HepG2 (cell line): ENCODE measurements around the gene HILPDA. TPM values are rescaled to one million over a fixed set of nuclear protein-coding genes. Genes with fewer than 3 reads are reported as not detected.
A peak's percentile ranks its signal among the peaks of the same experiment; 100 is the strongest.

Experiments
- CSRNP1 ChIP-seq: sonication (generic); formaldehyde crosslinking; IDR thresholded peaks from 2 replicates; pipeline ENCODE4 v1.8.1; 2023; ENCODE audit warnings: mild to moderate bottlenecking, missing genetic modification reagents
- DBP ChIP-seq: sonication (generic); formaldehyde crosslinking; IDR thresholded peaks from 2 replicates; pipeline ENCODE4 v1.4.0; 2020; ENCODE audit warnings: missing genetic modification reagents; ENCODE audit errors: not compliant biosample characterization
- DRAP1 ChIP-seq: IDR thresholded peaks from 2 replicates; pipeline ENCODE4 v1.6.1; 2016; ENCODE audit warnings: missing genetic modification reagents, missing compliant biosample characterization
- ETV5 ChIP-seq: IDR thresholded peaks from 2 replicates; pipeline ENCODE4 v1.6.1; 2018; ENCODE audit warnings: missing biosample characterization, missing genetic modification reagents, inconsistent platforms, borderline replicate concordance
- FOXA3 ChIP-seq: IDR thresholded peaks from 2 replicates; pipeline ENCODE4 v1.6.1; 2016; ENCODE audit warnings: missing genetic modification reagents, missing compliant biosample characterization
- GABPB1 ChIP-seq: IDR thresholded peaks from 2 replicates; pipeline ENCODE4 v1.6.1; 2016; ENCODE audit warnings: mild to moderate bottlenecking, missing genetic modification reagents, moderate library complexity, missing compliant biosample characterization
- HNRNPL ChIP-seq: fragments of 200-400 bp; formaldehyde crosslinking; IDR thresholded peaks from 2 replicates; pipeline ENCODE4 v1.6.1; 2017; ENCODE audit warnings: mild to moderate bottlenecking, low read depth, low read length
- IRF2 ChIP-seq: IDR thresholded peaks from 2 replicates; pipeline ENCODE4 v1.6.1; 2018; ENCODE audit warnings: missing genetic modification reagents, missing compliant biosample characterization
- TGIF2 ChIP-seq: IDR thresholded peaks from 2 replicates; pipeline ENCODE4 v1.6.1; 2016; ENCODE audit warnings: control low read depth, missing compliant biosample characterization
- ZKSCAN8 ChIP-seq: IDR thresholded peaks from 2 replicates; pipeline ENCODE4 v1.6.1; 2016; ENCODE audit warnings: borderline replicate concordance, missing genetic modification reagents, missing compliant biosample characterization
- ZNF766 ChIP-seq: sonication (generic); formaldehyde crosslinking; IDR thresholded peaks from 2 replicates; pipeline ENCODE4 v1.5.0; 2020; ENCODE audit warnings: missing genetic modification reagents, borderline replicate concordance
- ZNF891 ChIP-seq: sonication (generic); formaldehyde crosslinking; IDR thresholded peaks from 2 replicates; pipeline ENCODE4 v1.5.0; 2020; ENCODE audit warnings: mild to moderate bottlenecking, missing genetic modification reagents
- polyA plus RNA-seq, 8 experiments: library from polyadenylated mRNA; depleted of rRNA in 3 of 8; stranded (reverse) in 7 of 8; unstranded in 1 of 8; fragments of >200 nt; fragmentation: Illumina TruSeq in 4 of 8; extraction: Trizol in 4 of 8; gene quantifications; 2 replicates each; pipeline versions ENCODE4 v1.2.1 to v1.2.3, GENCODE V29; 2011 to 2016; ENCODE audit warnings: low read depth in 4 of 8, missing spikeins in 1 of 8, mixed read lengths in 1 of 8; ENCODE audit not compliant: insufficient read depth in 1 of 8
- total RNA-seq, 5 experiments: library from RNA; depleted of rRNA; stranded (reverse); fragments of >200 nt; fragmentation: Illumina TruSeq; extraction: Trizol; gene quantifications; 2 replicates each; pipeline ENCODE4 v1.2.3, GENCODE V29; 2016; ENCODE audit warnings: low read depth in 1 of 5
- TF ChIP-seq, protein P1 (sequence below): IDR thresholded peaks from 2 replicates; pipeline ENCODE4 v1.6.1; 2016; ENCODE audit warnings: mild to moderate bottlenecking, missing biosample characterization, missing genetic modification reagents
- TF ChIP-seq, protein P2 (sequence below), 2 experiments: fragments of 450-650 bp in 1 of 2; sonication (generic) in 1 of 2; formaldehyde crosslinking in 1 of 2; IDR thresholded peaks; 2 replicates each; pipeline versions ENCODE4 v1.6.1 to v1.8.0; 2016 to 2022; ENCODE audit warnings: antibody characterized with exemption in 1 of 2, mild to moderate bottlenecking in 1 of 2, missing genetic modification reagents in 1 of 2

Gene HILPDA
- total and polyA plus RNA-seq, 2 of the 13 experiments (the other 11 are each of a cell fraction or from before 2014, with no cell fraction given), result 11.1 to 44.0 TPM

GRCh38 chr7:128476402-128477335, 21.0 kb downstream of the HILPDA start, which contains the start of gene METTL2B (continued):
- TF ChIP-seq, protein P1, sequence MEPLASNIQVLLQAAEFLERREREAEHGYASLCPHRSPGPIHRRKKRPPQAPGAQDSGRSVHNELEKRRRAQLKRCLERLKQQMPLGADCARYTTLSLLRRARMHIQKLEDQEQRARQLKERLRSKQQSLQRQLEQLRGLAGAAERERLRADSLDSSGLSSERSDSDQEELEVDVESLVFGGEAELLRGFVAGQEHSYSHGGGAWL, result peak; percentile 50; the same call in 1 of the 2 replicates
- TF ChIP-seq IRF2 (CRISPR knock-in tag) (peak; percentile 50; the same call in 1 of the 2 replicates), HNRNPL (0 out of 2 replicates have a peak, but pooled peaks have one; percentile 43), TGIF2 (0 out of 2 replicates have a peak, but pooled peaks have one; percentile 70), ZNF891 (CRISPR knock-in tag) (peak; percentile 68; the same call in 1 of the 2 replicates), FOXA3 (CRISPR knock-in tag) (peak; percentile 18; the same call in 1 of the 2 replicates), DBP (CRISPR knock-in tag) (peak; percentile 56), ETV5 (peak; percentile 56; the same call in 1 of the 2 replicates), GABPB1 (CRISPR knock-in tag) (peak; percentile 97), DRAP1 (CRISPR knock-in tag) (peak; percentile 70), ZNF766 (CRISPR knock-in tag) (0 out of 2 replicates have a peak, but pooled peaks have one; percentile 58), ZKSCAN8 (CRISPR knock-in tag) (0 out of 2 replicates have a peak, but pooled peaks have one; percentile 47), CSRNP1 (peak; percentile 32)
- TF ChIP-seq, protein P2, sequence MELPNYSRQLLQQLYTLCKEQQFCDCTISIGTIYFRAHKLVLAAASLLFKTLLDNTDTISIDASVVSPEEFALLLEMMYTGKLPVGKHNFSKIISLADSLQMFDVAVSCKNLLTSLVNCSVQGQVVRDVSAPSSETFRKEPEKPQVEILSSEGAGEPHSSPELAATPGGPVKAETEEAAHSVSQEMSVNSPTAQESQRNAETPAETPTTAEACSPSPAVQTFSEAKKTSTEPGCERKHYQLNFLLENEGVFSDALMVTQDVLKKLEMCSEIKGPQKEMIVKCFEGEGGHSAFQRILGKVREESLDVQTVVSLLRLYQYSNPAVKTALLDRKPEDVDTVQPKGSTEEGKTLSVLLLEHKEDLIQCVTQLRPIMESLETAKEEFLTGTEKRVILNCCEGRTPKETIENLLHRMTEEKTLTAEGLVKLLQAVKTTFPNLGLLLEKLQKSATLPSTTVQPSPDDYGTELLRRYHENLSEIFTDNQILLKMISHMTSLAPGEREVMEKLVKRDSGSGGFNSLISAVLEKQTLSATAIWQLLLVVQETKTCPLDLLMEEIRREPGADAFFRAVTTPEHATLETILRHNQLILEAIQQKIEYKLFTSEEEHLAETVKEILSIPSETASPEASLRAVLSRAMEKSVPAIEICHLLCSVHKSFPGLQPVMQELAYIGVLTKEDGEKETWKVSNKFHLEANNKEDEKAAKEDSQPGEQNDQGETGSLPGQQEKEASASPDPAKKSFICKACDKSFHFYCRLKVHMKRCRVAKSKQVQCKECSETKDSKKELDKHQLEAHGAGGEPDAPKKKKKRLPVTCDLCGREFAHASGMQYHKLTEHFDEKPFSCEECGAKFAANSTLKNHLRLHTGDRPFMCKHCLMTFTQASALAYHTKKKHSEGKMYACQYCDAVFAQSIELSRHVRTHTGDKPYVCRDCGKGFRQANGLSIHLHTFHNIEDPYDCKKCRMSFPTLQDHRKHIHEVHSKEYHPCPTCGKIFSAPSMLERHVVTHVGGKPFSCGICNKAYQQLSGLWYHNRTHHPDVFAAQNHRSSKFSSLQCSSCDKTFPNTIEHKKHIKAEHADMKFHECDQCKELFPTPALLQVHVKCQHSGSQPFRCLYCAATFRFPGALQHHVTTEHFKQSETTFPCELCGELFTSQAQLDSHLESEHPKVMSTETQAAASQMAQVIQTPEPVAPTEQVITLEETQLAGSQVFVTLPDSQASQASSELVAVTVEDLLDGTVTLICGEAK (IDR thresholded peaks at IDR 0.05), result peak; percentile 48
- TF ChIP-seq, protein P2 (CRISPR knock-in tag; IDR thresholded peaks at IDR 0.05), result peak; percentile 73
